Measurements from ENCODE around the gene DDX21.
"Not testable (repeated sequence)": the region's sequence is repeated elsewhere in the genome, so short reads cannot be mapped to it uniquely, and the experiment has no call there.

DDX21 gene

DNA sequence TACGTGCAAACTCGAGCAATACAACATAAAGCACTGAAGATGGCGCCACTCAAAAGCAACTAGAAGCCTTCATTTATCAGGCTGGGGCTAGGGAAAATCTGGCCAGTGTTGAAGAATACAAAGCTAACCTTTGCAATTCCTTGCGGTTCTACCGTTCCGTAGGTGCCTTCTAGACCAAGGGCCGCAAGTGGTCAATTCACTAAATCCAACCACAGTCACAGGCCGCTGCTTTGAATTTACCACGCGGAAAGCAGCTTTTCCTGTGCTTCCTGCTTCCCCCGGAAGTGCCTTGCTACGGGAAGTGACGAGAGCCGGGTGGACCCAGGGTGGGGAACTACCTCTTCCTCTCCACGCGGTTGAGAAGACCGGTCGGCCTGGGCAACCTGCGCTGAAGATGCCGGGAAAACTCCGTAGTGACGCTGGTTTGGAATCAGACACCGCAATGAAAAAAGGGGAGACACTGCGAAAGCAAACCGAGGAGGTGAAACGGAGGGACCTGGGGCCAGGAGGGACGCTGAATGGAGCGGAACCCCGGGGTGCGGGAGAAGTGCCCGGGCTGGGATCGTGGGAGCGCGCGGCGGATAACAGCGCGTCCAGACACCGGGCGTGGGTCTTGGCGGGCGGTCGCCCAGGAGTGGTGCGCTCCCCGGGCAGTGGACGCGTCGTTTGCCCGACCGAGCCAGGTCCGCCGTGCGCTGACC, at the start of gene DDX21:
DDX21 (plus strand) TSS at position 339 of the 701 bp plus-strand sequence; CDS start at position 395, 56 bp downstream.
- DNase-seq (ENCODE audit: low read depth in 2 of 2) = peak; percentile 82 to 86

DNA sequence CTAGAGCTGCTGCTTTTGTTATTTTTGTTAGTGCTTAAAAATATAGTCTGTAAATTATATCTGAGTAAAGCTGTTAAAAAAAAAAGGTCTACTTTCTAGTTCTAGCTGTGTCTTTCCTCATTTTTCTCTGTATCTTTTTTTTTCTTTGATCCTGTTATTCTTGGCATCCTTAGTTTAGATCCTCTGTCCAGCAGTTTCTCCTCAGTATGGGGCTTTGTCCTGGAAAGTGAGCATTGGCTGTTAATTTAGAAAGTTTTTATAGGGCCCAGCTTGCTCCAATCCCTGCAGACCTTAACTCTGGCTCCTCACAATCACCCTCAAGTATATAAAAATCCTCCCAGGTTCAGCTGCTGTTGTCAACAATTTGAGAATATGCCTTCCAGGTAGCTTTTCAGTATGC, 31.4 kb upstream of the DDX21 start:
- DNase-seq (ENCODE audit: low read depth in 2 of 2) = no peak

DNA sequence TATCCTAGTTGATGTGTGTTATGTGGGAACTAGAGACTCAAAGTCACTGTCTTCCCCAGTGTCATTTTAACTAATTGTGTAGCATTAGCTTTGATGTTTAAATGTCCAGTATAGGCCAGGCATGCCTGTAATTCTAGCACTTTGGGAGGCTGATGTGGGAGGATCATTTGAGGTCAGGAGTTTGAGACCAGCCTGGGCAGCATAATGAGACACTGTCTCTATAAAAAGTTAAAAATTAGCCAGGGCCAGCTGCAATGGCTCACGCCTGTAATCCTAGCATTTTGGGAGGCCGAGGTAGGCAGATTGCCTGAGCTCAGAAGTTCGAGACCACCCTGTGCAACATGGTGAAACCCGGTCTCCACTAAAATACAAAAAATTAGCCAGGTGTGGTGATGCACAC, 30.5 kb upstream of the DDX21 start:
- no peak for DNase-seq (ENCODE audit: low read depth in 2 of 2)

GRCh38 chr10:68929157-68929556, 26.8 kb upstream of the DDX21 start:
- DNase-seq (ENCODE audit: low read depth in 2 of 2) = not testable (repeated sequence)

DNA sequence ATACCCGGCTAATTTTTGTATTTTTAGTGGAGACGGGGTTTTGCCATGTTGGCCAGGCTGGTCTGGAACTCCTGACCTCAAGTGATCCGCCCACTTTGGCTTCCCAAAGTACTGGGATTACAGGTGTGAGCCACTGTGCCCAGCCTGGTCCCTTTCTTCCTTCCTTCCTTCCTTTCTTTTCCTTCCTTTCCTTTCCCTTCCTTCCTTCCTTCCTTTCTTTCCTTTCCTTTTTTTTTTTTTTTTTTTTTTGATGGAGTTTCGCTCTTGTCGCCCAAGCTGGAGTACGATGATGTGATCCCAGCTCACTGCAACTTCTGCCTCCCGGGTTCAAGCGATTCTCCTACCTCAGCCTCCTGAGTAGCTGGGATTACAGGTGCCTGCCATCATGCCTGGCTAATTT, 26.1 kb upstream of the DDX21 start:
- not testable (repeated sequence) for DNase-seq (ENCODE audit: low read depth in 2 of 2)

DNA sequence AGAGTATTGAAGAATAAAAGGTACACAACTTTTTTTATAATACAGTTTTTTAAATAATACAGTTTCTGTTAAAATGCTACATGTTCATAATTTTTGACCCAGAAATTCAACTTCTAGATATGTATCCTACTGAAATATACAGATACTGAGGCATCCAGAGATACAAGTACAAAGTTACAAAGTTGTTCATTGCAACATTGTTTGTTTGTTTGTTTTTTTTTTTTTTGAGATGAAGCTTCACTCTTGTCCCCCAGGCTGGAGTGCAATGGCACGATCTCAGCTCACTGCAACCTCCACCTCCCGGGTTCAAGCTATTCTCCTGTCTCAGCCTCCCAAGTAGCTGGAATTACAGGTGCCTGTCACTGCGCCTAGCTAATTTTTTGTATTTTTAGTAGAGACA, 23.1 kb upstream of the DDX21 start:
- DNase-seq (ENCODE audit: low read depth in 2 of 2) = not testable (repeated sequence)

DNA sequence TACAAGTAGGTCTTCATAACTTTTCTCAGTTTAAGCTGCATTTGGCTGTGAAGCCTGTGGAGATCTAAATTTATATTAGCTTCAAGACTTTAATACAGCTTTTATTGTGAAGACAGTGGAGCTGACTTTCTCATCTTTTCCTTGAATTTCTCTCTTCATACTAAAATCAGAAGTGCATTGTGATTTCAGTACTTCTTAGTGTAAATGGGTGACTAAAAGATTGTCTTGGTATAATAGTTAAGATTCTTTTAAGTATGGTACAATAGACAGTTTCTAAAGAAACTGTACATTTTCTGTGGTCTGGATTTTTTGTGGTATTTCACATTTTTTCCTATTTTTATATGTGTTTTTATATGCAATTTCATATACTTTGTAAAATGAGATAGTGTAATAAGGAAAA, 21.0 kb upstream of the DDX21 start:
- no peak for DNase-seq (ENCODE audit: low read depth in 2 of 2)

GRCh38 chr10:68938117-68938516, 17.9 kb upstream of the DDX21 start:
- no peak for DNase-seq (ENCODE audit: low read depth in 2 of 2)

DNA sequence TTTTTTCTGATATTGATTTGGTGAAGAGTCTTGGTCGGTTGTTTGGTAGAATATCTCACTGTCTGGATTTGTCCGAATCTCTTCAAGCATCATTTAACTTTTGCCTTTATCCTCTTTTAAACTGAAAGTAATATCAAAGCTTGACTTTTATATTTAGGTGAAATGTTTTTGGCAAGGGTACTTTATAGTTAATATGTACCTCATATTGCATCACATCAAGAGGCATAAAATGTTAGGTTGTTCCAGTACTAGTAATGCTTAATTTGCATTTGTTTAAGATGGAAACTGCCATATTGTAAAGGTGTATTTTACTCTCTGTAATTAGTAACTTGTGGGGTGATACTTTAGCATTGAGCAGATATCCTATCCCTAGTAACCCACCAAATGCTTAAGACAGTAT, 17.1 kb upstream of the DDX21 start:
- DNase-seq (ENCODE audit: low read depth in 2 of 2) = no peak

- not testable (repeated sequence) for DNase-seq (ENCODE audit: low read depth in 2 of 2)
Observed at GRCh38 chr10:68940917-68941316, 15.1 kb upstream of the DDX21 start.

DNA sequence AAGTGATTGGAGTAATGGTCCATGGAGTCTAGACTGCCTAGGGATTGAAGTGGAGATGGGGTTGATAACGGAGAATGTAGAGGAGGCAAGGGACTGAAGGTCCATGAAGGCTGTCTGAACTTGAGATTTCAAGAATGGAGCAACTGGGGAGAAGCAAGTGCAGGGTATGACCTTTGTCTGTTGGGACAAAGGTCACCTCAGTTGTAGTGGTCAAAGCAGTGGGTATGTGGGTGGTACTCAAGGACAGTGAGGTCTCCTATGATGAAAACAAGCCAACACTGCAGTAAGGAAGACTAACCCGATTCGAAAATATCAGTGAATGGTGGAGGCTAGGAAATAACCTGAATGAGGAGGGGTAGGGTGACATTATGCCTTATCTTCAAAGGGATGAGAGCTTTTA, 5.4 kb upstream of the DDX21 start:
- no peak for DNase-seq (ENCODE audit: low read depth in 2 of 2)

DNA sequence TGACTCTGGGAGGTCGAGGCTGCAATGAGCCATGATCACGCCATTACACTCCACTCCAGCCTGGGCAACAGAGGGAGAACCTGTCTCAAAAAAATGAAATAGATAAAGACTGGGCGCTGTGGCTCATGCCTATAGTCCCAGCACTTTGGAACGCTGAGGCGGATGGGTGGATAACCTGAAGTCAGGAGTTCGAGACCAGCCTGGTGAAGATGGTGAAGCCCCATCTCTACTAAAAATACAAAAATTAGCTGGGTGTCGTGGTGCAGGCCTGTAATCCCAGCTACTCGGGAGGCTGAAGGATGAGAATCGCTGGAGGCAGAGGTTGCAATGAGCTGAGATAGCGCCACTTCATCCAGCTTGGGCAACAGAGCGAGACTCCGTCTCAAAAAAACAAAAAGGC, 1.1 kb upstream of the DDX21 start:
- DNase-seq (ENCODE audit: low read depth in 2 of 2) = no peak

DNA sequence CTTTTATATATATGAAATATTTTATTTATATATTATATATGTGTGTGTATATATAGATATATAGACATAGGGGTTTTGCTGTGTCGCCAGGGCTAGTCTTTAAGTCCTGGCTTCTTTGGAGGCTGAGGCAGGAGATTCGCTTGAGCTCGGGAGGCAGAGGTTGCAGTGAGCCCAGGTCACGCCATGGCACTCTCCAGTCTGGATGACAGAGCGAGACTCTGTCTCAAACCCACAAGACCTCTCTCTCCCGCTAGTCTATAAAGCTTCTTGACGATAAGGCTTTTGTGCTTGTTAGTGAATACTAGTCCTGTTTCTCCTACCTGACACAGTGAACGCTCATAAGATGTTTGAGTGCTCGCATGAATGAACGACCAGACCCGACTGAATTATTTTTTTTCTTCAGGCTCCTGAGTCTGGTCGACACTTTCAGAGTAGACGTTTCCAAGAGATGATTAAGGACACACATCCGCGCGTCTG, 577 bp upstream of the DDX21 start:
- peak in 1 of 2 donors; percentile 16 for DNase-seq (ENCODE audit: low read depth in 2 of 2)

- no peak for DNase-seq (ENCODE audit: low read depth in 2 of 2)
Observed at GRCh38 chr10:68957284-68957615, 1.3 kb downstream of the DDX21 start.

GRCh38 chr10:68957654-68958053, 1.7 kb downstream of the DDX21 start:
- DNase-seq (ENCODE audit: low read depth in 2 of 2) = no peak

- DNase-seq (ENCODE audit: low read depth in 2 of 2) = no peak
Observed at GRCh38 chr10:68959695-68960527, 3.9 kb downstream of the DDX21 start.

- no peak for DNase-seq (ENCODE audit: low read depth in 2 of 2)
Observed at GRCh38 chr10:68963151-68963550, 7.2 kb downstream of the DDX21 start.

GRCh38 chr10:68973975-68974374, 18.0 kb downstream of the DDX21 start:
- DNase-seq (ENCODE audit: low read depth in 2 of 2) = no peak

DNA sequence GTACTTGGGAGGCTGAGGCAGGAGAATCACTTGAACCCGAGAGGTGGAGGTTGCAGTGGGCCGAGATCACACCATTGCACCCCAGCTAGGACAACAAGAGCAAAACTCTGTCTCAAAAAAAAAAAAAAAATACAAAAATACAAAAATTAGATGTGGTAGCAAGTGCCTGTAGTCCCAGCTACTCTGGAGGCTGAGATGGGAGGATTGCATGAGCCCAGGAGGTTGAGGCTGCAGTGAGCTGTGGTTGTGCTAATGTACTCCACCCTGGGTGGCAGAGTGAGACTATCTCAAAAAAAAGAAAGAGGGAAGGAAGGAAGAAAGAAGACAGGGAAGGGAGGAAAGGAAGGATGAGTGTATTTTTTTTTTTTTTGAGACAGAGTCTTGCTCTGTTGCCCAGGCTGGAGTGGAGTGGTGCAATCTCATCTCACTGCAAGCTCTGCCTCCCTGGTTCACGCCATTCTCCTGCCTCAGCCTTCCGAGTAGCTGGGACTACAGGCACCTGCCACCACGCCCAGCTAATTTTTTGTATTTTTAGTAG, 20.0 kb downstream of the DDX21 start:
- DNase-seq (ENCODE audit: low read depth in 2 of 2) = not testable (repeated sequence)

DNA sequence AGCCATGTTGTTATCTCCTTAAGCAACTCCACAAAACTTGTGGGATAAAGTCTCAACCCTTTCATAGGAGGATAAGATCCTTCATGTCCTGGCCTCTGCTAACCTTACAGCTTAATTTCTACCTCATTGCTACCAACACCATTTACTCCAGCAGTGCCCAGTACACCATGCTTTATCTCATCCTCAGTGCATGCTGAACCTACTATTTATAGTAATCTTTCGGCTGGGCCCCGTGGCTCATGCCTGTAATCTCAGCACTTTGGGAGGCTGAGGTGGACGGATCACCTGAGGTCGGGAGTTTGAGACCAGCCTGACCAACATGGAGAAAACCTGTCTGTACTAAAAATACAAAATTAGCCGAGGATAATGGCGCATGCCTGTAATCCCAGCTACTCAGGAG, 23.8 kb downstream of the DDX21 start:
- not testable (repeated sequence) for DNase-seq (ENCODE audit: low read depth in 2 of 2)

- DNase-seq (ENCODE audit: low read depth in 2 of 2) = no peak
Observed at GRCh38 chr10:68981074-68981473, 25.1 kb downstream of the DDX21 start.

DNA sequence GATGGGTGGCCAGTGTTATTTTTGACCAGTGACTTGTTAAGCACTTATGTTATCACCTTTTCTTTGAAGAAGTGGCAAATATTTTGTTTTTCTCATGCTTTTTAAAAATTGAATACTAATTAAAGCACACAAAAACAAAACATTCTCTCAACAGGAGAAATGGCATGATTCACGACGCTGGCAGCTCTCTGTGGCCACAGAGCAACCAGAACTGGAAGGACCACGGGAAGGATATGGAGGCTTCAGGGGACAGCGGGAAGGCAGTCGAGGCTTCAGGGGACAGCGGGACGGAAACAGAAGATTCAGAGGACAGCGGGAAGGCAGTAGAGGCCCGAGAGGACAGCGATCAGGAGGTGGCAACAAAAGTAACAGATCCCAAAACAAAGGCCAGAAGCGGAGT, 26.4 kb downstream of the DDX21 start:
- DNase-seq (ENCODE audit: low read depth in 2 of 2) = no peak

- no peak for DNase-seq (ENCODE audit: low read depth in 2 of 2)
Observed at GRCh38 chr10:68987611-68988010, 31.6 kb downstream of the DDX21 start.
